Parathyroid adenoma (tissue), 2 donors: ENCODE data around the gene LRR1.
"Not testable (repeated sequence)": the region's sequence is repeated elsewhere in the genome, so short reads cannot be mapped to it uniquely, and the experiment has no call there.

Experiments used
- H2AFZ ChIP-seq: fragments of 300-600 bp; sonication (generic); one replicate; pipeline ENCODE4 v1.7.0; 2017; ENCODE audit warnings: antibody characterized with exemption, mild to moderate bottlenecking
- H3K27ac ChIP-seq: fragments of 300-600 bp; sonication (generic); one replicate; pipeline ENCODE4 v1.7.0; 2017
- H3K27me3 ChIP-seq: fragments of 300-600 bp; sonication (generic); one replicate; pipeline ENCODE4 v1.7.0; 2017; ENCODE audit warnings: low read length; ENCODE audit not compliant: control insufficient read depth, insufficient read depth
- H3K36me3 ChIP-seq: fragments of 300-600 bp; sonication (generic); one replicate; pipeline ENCODE4 v1.7.0; 2017; ENCODE audit warnings: low read length; ENCODE audit not compliant: control insufficient read depth, insufficient read depth
- H3K4me1 ChIP-seq: fragments of 300-600 bp; sonication (generic); one replicate; pipeline ENCODE4 v1.7.0; 2017; ENCODE audit warnings: control low read depth
- H3K4me2 ChIP-seq: fragments of 300-600 bp; sonication (generic); one replicate; pipeline ENCODE4 v1.7.0; 2017; ENCODE audit warnings: low read length
- H3K4me3 ChIP-seq: fragments of 300-600 bp; sonication (generic); one replicate; pipeline ENCODE4 v1.7.0; 2017; ENCODE audit warnings: low read depth, low read length
- H3K79me2 ChIP-seq: fragments of 300-600 bp; sonication (generic); one replicate; pipeline ENCODE4 v1.7.0; 2017; ENCODE audit warnings: control low read depth
- H3K9ac ChIP-seq: fragments of 300-600 bp; sonication (generic); one replicate; pipeline ENCODE4 v1.7.0; 2017; ENCODE audit warnings: mild to moderate bottlenecking
- H3K9me3 ChIP-seq: fragments of 300-600 bp; sonication (generic); one replicate; pipeline ENCODE4 v1.7.0; 2017; ENCODE audit warnings: low read length; ENCODE audit not compliant: control insufficient read depth
- TF ChIP-seq, protein P1 (sequence below): fragments of 300-600 bp; sonication (generic); IDR thresholded peaks from one replicate; pipeline ENCODE4 v1.7.0; 2017; ENCODE audit warnings: antibody characterized with exemption, mild to moderate bottlenecking
- donor health status: primary hyperparathyroidism.

LRR1 gene

DNA sequence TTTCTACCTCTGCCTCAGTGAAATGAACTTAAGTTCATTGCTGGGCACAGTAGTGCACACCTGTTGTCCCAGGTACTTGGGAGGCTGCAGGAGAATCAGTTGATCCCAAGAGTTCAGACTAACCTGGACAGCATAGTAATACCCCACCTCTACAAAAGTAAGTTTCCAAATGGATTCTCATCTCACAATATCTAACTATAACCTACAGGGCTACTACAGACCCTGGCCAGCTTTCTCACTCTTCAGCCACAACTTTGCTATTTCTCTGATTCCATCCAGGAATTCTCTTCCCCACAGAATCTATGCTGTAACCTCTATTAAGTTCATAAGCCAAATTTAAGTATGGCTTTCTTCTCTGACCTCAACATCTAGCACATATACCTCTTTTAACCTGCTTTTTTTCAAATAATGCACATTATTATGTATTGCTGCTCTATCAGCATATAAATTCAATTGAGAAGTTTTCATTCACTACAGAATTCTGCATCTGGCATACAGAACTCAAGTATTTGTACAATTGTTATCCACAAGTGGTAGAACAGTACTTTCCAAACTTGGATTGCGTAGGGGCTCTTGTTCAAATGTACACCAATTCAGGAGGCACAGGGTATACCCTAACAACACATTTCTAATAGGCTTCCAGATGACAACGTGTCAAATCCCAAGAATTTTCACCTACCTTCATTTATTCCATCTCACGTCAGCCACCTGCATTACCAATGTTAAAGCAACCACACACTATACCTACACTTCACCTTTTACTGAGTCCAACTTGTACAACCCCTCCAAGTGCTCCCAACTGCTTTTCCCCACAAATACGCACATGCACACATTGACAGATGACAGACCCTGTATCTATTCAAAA lies 16.4 kb upstream of the LRR1 start:
- Histone ChIP-seq H2AFZ (no peak overlapping the region), H3K4me2 (no peak overlapping the region), H3K4me3 (no peak overlapping the region), H3K4me1 (peaks cover 3% of the 10 kb centered on the region), H3K27me3 (no peaks in the 10 kb centered on the region), H3K9ac (no peak overlapping the region), H3K79me2 (peaks cover 41% of the 10 kb centered on the region), H3K9me3 (no peaks in the 10 kb centered on the region), H3K36me3 (no peaks in the 10 kb centered on the region), H3K27ac (no peak overlapping the region)
- TF ChIP-seq, protein P1, sequence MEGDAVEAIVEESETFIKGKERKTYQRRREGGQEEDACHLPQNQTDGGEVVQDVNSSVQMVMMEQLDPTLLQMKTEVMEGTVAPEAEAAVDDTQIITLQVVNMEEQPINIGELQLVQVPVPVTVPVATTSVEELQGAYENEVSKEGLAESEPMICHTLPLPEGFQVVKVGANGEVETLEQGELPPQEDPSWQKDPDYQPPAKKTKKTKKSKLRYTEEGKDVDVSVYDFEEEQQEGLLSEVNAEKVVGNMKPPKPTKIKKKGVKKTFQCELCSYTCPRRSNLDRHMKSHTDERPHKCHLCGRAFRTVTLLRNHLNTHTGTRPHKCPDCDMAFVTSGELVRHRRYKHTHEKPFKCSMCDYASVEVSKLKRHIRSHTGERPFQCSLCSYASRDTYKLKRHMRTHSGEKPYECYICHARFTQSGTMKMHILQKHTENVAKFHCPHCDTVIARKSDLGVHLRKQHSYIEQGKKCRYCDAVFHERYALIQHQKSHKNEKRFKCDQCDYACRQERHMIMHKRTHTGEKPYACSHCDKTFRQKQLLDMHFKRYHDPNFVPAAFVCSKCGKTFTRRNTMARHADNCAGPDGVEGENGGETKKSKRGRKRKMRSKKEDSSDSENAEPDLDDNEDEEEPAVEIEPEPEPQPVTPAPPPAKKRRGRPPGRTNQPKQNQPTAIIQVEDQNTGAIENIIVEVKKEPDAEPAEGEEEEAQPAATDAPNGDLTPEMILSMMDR: no peak

DNA sequence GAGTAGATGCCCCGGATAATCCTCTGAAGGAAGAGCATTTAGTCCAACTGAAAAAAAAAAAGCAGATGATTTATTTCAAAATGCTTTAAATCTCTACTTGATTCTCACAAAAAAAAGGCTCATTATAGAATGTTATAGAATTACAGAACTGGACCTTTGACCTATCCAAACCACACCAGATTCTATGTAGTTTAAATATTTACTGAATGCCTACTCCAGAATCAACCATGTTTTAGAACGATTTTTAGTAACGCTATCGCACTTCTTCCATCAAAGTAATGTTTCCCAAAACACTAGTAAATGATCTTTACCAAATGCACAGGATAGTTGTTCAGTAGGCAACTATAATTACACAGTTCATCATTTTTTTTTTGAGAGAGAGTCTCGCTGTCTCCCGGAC lies 15.1 kb upstream of the LRR1 start:
- H3K27me3 ChIP-seq: no peaks in the 10 kb centered on the region
- peaks cover 3% of the 10 kb centered on the region for H3K4me1 ChIP-seq
- H3K27ac ChIP-seq: no peak overlapping the region
- H3K9me3 ChIP-seq: no peaks in the 10 kb centered on the region
- TF ChIP-seq, protein P1: no peak
- no peaks in the 10 kb centered on the region for H3K36me3 ChIP-seq
- H3K9ac ChIP-seq: no peak overlapping the region
- no peak overlapping the region for H3K4me2 ChIP-seq
- no peak overlapping the region for H2AFZ ChIP-seq
- H3K4me3 ChIP-seq: no peak overlapping the region
- peaks cover 41% of the 10 kb centered on the region for H3K79me2 ChIP-seq

DNA sequence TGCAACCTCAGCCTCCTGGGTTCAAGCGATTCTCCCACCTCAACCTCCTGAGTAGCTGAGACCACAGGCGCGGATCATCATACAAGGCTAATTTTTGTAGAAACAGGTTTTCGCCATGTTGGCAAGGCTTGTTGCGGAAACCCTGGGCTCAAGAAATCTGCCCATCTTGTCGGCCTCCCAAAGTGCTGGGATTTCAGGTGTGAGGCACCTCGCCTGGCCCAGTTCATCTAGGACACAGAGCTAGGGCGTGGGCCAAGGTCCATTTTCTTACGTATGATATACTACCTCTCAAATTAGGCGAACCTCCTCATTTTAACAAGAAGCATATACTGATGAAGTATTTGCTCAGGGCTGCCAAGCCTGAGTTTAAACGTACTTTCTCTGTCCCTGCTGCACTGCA lies 14.7 kb upstream of the LRR1 start:
- H3K27ac ChIP-seq: no peak overlapping the region

DNA sequence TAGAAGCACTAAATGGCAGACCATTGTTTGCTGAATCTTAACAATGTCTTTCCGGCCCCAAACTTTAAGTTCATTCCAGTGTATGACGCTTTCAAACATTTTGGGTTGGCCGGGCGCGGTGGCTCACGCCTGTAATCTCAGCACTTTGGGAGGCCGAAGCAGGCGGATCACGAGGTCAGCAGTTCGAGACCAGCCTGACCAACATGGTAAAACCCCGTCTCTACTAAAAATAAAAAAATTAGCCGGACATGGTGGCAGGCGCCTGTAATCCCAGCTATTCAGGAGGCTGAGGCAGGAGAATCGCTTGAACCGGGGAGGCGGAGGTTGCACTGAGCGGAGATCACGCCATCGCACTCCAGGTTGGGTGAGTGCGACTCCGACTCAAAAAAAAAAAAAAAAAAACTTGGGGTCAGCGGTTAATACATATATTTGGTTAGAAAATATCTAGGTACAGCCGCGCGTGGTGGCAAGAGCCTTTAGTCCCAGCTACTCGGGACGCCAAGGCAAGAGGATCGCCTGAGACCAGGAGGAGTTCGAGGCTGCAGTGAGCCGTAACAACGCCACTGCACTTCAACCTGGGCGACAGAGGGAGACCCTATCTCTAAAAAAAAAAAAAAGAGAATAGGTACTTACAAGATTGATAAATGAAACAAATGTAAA lies 13.6 kb upstream of the LRR1 start:
- peak overlapping the region; percentile 97 for H3K4me3 ChIP-seq
- not testable (repeated sequence) for H3K9me3 ChIP-seq, H3K36me3 ChIP-seq, H2AFZ ChIP-seq, H3K27me3 ChIP-seq, H3K9ac ChIP-seq, H3K4me1 ChIP-seq
- H3K27ac ChIP-seq: peak overlapping the region; percentile 90
- H3K4me2 ChIP-seq: peak overlapping the region; percentile 79
- peaks cover 37% of the 10 kb centered on the region for H3K79me2 ChIP-seq

More for the DNA sequence above, 14.7 kb upstream of the LRR1 start:
- no peaks in the 10 kb centered on the region for H3K36me3 ChIP-seq
- TF ChIP-seq, protein P1: no peak
- peaks cover 40% of the 10 kb centered on the region for H3K79me2 ChIP-seq
- no peak overlapping the region for H3K4me2 ChIP-seq
- H3K27me3 ChIP-seq: no peaks in the 10 kb centered on the region
- no peak overlapping the region for H3K9ac ChIP-seq
- no peak overlapping the region for H2AFZ ChIP-seq
- H3K4me3 ChIP-seq: no peak overlapping the region
- no peaks in the 10 kb centered on the region for H3K9me3 ChIP-seq
- H3K4me1 ChIP-seq: peaks cover 3% of the 10 kb centered on the region

DNA sequence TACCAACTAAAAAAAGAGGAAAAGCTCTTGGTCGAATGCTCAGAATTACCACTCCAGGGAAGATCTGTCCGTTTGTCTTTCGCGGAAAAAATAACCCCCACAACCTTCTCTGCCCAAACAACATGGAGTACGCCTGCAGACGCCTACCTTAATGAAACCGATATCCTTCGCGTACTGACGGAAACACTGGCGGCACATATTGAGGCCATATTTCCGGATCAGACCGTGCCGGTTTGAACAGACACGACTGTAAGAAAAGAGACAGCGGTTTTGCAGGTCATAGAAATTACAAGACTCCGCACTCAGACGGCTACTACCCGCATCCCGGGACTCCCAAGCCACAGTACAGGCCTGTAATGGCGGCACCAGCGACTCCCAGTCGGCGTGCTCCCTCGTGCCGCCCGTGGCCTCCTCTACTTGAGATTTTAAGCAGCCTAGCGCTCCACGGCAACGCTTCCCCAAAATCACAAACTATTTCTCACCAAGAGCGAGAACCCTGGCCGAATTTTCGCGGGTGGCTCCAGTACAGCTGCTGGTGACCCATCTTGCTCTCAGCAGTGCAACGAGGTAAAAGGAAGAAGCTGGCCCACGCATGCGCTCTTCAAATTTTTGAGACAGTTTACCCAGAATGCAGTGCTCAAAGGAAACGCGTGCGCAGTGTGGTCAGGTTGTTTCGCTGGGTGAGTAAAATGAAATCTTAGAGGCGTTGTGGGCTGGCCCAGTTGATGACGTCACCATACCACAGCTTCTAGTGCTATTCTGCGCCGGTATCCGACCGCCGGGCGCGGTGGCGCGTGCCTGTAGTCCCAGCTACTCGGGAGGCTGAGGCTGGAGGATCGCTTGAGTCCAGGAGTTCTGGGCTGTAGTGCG lies 12.7 kb upstream of the LRR1 start, which contains the start of gene RPS29:
Gene RPS29, minus strand, starts transcription at position 578 of the 870 bp plus-strand sequence. Its CDS starts 34 bp downstream, at position 544.
- H3K27me3 ChIP-seq: no peaks in the 10 kb centered on the region
- peak within 1 kb of the TSS; percentile 97 for H3K4me3 ChIP-seq
- no peaks in the 10 kb centered on the region for H3K9me3 ChIP-seq
- H3K9ac ChIP-seq: peak within 1 kb of the TSS; percentile 22
- H3K4me2 ChIP-seq: peak within 1 kb of the TSS; percentile 79
- H3K79me2 ChIP-seq: peaks cover 29% of the 10 kb centered on the region
- no peaks in the 10 kb centered on the region for H3K36me3 ChIP-seq
- TF ChIP-seq, protein P1: no peak
- H3K27ac ChIP-seq: peak within 1 kb of the TSS; percentile 90
- H3K4me1 ChIP-seq: peaks cover 3% of the 10 kb centered on the region
- peak within 1 kb of the TSS; percentile 76 for H2AFZ ChIP-seq
